Type B pancreatic cell (in vitro differentiated cells): ENCODE measurements around the gene PARD6G. TPM values are rescaled to one million over a fixed set of nuclear protein-coding genes. Genes with fewer than 3 reads are reported as not detected.

Experiments
- DNase-seq: peaks from one replicate; pipeline ENCODE4 v3.0.0; 2021; ENCODE audit warnings: mixed read lengths; ENCODE audit not compliant: unreplicated experiment; ENCODE audit errors: extremely low spot score
- H3K27ac Mint-ChIP-seq: 2 replicates; pipeline ENCODE4 v1.8.0; 2021; ENCODE audit warnings: mild to moderate bottlenecking, mixed read lengths
- H3K27me3 Mint-ChIP-seq: 2 replicates; pipeline ENCODE4 v1.8.0; 2021; ENCODE audit warnings: mixed read lengths
- H3K36me3 Mint-ChIP-seq: 2 replicates; pipeline ENCODE4 v1.8.0; 2021; ENCODE audit warnings: mixed read lengths
- H3K4me1 Mint-ChIP-seq: one replicate; pipeline ENCODE4 v1.8.0; 2021; ENCODE audit warnings: mixed read lengths; ENCODE audit not compliant: unreplicated experiment
- H3K4me3 Mint-ChIP-seq: 2 replicates; pipeline ENCODE4 v1.8.0; 2021; ENCODE audit warnings: mild to moderate bottlenecking, mixed read lengths
- H3K9me3 Mint-ChIP-seq: 2 replicates; pipeline ENCODE4 v1.8.0; 2021; ENCODE audit warnings: mixed read lengths
- CTCF ChIP-seq: fragments of 200-600 bp; sonication (generic); conservative IDR thresholded peaks from 2 replicates; pipeline ENCODE4 v1.5.0; 2021; ENCODE audit warnings: antibody characterized with exemption, mild to moderate bottlenecking
- total RNA-seq: library from RNA; stranded (reverse); gene quantifications from 2 replicates; pipeline ENCODE4 v1.2.1, GENCODE V29; 2021; ENCODE audit warnings: low replicate concordance

The PARD6G gene
- total RNA-seq, 1 donor from 2014 or later, result 21.8 TPM

- Mint-ChIP-seq H3K36me3 (peaks cover 3% of the 10 kb centered on the region), H3K27me3 (no peaks in the 10 kb centered on the region), H3K9me3 (no peaks in the 10 kb centered on the region), H3K4me1 (peaks cover 21% of the 10 kb centered on the region), H3K27ac (no peak overlapping the region), H3K4me3 (no peak overlapping the region)
- TF ChIP-seq CTCF, result no peak
- peak; percentile 43 for DNase-seq
Observed at GRCh38 chr18:80194874-80195570, 52.3 kb downstream of the PARD6G start.

DNA sequence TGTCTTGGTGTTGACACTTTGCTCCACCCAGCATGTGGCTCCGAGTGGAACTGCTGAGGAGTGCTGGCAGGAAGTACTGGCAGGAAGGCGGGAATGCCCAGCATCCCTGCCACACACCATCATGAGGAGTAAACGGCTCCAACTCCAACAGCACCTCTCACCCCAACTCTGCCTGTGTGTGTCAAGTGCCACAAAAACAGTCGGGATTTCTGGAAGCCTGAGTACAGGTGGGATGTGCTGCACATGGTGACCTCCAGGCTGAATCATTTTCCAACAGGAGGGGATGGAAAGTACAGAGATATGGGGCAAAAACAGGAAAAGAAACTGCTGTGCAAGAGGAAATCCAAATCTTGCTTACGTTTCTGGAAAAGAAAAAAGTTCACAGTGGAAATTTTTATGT lies 53.6 kb downstream of the PARD6G start:
- peaks cover 17% of the 10 kb centered on the region for H3K4me1 Mint-ChIP-seq
- no peak overlapping the region for H3K4me3 Mint-ChIP-seq
- H3K27me3 Mint-ChIP-seq, result no peaks in the 10 kb centered on the region
- TF ChIP-seq CTCF, result no peak
- H3K9me3 Mint-ChIP-seq, result no peaks in the 10 kb centered on the region
- peaks cover 3% of the 10 kb centered on the region for H3K36me3 Mint-ChIP-seq
- H3K27ac Mint-ChIP-seq, result no peak overlapping the region
- peak; percentile 42 for DNase-seq

GRCh38 chr18:80192653-80193385 lies 54.5 kb downstream of the PARD6G start:
- H3K4me3 Mint-ChIP-seq, result no peak overlapping the region
- no peaks in the 10 kb centered on the region for H3K27me3 Mint-ChIP-seq
- H3K4me1 Mint-ChIP-seq, result peaks cover 15% of the 10 kb centered on the region
- DNase-seq, result peak; percentile 49
- peaks cover 3% of the 10 kb centered on the region for H3K36me3 Mint-ChIP-seq
- H3K27ac Mint-ChIP-seq, result no peak overlapping the region
- no peaks in the 10 kb centered on the region for H3K9me3 Mint-ChIP-seq
- TF ChIP-seq CTCF, result no peak

GRCh38 chr18:80191907-80192652 lies 55.2 kb downstream of the PARD6G start:
- Mint-ChIP-seq H3K27me3 (no peaks in the 10 kb centered on the region), H3K36me3 (peaks cover 3% of the 10 kb centered on the region), H3K4me3 (no peak overlapping the region), H3K4me1 (peaks cover 7% of the 10 kb centered on the region), H3K9me3 (no peaks in the 10 kb centered on the region), H3K27ac (no peak overlapping the region)
- DNase-seq, result peak; percentile 52
- no peak for TF ChIP-seq CTCF

DNA sequence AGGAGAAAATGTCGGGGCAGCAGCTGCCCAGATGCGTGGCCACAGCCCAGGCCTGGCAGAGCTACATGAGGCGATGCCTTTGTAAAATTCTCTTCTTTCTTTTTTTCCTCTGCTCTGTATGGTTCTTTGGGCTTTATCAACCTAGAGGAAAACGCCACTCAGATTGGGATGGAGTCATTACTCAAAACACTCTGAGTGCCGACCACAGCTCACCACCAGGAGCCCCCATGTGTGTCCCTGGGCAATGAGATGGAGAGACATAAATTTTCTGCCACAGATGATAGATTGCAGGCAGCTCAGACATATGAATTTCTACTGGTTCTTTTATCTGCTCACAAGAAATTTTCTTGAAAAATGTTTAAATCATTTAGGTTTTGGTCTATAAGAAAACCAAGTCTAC lies 56.0 kb downstream of the PARD6G start:
- no peak for TF ChIP-seq CTCF

More for the DNA sequence above, 56.0 kb downstream of the PARD6G start:
- Mint-ChIP-seq H3K9me3 (no peaks in the 10 kb centered on the region), H3K4me3 (no peak overlapping the region), H3K27ac (no peak overlapping the region), H3K4me1 (no peaks in the 10 kb centered on the region), H3K27me3 (no peaks in the 10 kb centered on the region), H3K36me3 (peaks cover 3% of the 10 kb centered on the region)
- DNase-seq, result no peak
